Ectodermal cell (in vitro differentiated cells): ENCODE results near the gene MT1HL1.

Experiments used
- H3K27ac ChIP-seq: 2 replicates; pipeline ENCODE4 v1.7.0; 2013; ENCODE audit warnings: mild to moderate bottlenecking, low read depth, low read length; ENCODE audit not compliant: insufficient read depth, poor library complexity, severe bottlenecking
- H3K27me3 ChIP-seq: 2 replicates; pipeline ENCODE4 v1.7.0; 2013; ENCODE audit warnings: mild to moderate bottlenecking, low read length; ENCODE audit not compliant: insufficient read depth, control insufficient read depth, poor library complexity, severe bottlenecking
- H3K36me3 ChIP-seq: one replicate; pipeline ENCODE4 v1.7.0; 2013; ENCODE audit warnings: low read length; ENCODE audit not compliant: control insufficient read depth, insufficient read depth
- H3K4me1 ChIP-seq: one replicate; pipeline ENCODE4 v1.7.0; 2013; ENCODE audit warnings: low read length; ENCODE audit not compliant: control insufficient read depth, insufficient read depth
- H3K4me3 ChIP-seq: 2 replicates; pipeline ENCODE4 v1.7.0; 2013; ENCODE audit warnings: low read depth, low read length, control low read depth; ENCODE audit not compliant: insufficient read depth
- H3K9me3 ChIP-seq: 2 replicates; pipeline ENCODE4 v1.7.0; 2013; ENCODE audit warnings: mild to moderate bottlenecking, low read length, moderate library complexity; ENCODE audit not compliant: control insufficient read depth
- WGBS, 2 experiments: methylation state at CpG; one replicate each; pipeline ENCODE4 v1.1.7; 2013; ENCODE audit warnings: missing lambda C conversion rate in 2 of 2; 5-methylcytosine and 5-hydroxymethylcytosine counted together

MT1HL1 gene

DNA sequence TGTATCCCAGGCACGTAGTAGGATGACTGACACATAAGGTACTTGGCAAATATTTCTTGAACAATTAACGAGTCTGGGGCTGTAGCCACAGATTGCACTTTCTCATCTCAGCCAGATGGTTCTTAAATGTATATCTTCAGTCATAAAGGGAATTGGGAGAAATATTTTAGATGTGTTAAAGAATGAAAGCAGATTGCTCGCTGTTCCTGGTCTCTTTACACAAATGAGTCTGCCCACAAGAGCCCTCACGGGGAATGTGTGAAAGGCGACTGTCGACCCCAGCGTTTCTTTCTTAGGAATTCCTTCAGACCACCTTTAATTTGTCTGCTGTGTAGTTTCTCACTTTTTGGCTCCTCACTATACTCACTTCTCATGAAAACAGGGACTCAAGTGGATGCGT, 725 bp downstream of the MT1HL1 start:
- WGBS, 2 experiments = 87 to 91% methylated on average over 8 of the region's 8 CpGs
- Histone ChIP-seq H3K4me1 (no peaks in the 10 kb centered on the region), H3K27ac (no peak overlapping the region), H3K27me3 (no peaks in the 10 kb centered on the region), H3K4me3 (no peak overlapping the region), H3K9me3 (no peaks in the 10 kb centered on the region), H3K36me3 (no peaks in the 10 kb centered on the region)

DNA sequence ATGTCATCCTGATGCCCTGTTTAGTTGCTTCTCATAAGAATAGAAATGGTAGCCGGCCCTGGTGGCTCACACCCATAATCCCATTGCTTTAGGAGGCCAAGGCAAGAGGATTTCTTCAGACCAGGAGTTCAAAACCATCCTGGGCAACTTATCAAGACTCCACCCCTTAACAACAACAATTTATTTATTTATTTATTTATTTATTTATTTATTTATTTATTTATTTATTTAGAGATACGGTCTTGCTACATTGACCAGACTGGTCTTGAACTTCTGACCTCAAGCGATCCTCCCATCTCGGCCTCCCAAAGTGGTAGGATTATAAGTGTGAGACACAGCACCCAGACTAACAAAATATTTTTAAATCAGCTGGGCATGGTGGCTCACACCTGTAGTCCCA, 4.0 kb downstream of the MT1HL1 start:
- no peak overlapping the region for H3K27ac ChIP-seq
- 92 to 93% methylated on average over 4 of the region's 4 CpGs for WGBS, 2 experiments
- H3K9me3 ChIP-seq = no peaks in the 10 kb centered on the region
- no peaks in the 10 kb centered on the region for H3K36me3 ChIP-seq
- H3K4me1 ChIP-seq = no peaks in the 10 kb centered on the region
- H3K27me3 ChIP-seq = no peaks in the 10 kb centered on the region
- H3K4me3 ChIP-seq = no peak overlapping the region

DNA sequence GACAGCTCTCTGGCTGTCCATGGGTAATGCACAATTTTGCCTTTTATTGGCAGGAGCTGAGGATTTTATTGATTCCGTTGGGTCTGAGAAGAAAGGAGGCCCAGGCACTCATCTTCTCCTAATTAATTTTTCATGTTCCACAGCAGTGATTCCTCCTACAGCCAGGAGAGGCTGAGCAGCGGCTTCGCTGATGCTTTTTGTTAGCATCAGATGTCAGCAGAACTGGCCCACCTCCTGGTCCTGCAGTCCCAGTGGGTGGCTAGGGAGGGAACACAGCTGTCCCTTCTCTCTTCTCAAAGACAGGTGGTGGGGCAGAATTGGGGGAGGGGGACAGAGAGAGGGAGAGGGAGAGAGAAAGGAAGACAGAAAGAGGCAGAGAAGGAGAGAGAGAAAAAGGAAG, 5.7 kb downstream of the MT1HL1 start:
- Histone ChIP-seq H3K36me3 (no peaks in the 10 kb centered on the region), H3K9me3 (no peaks in the 10 kb centered on the region), H3K27ac (no peak overlapping the region), H3K4me3 (no peak overlapping the region), H3K27me3 (no peaks in the 10 kb centered on the region), H3K4me1 (no peaks in the 10 kb centered on the region)
- WGBS, 2 experiments = 70 to 74% methylated on average over 3 of the region's 3 CpGs

DNA sequence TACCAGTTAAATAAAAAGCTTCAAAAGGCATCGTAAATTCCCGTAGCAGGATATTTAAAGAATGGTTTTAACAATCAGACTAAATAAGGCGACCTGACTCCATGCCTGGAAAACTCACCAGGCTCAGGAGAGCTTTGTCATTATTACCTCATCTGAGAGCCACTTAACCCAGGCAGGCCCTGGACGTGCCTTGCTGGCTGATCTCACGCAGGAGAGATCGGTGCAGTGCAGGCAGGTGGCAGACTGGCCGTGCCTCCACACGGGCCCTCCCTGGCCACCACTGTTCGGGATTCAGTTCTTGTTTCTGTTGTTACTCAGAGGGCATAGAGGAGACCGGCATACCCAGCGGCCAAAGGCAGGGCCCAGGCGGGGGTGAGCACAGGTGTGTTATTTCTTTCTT, 6.4 kb downstream of the MT1HL1 start:
- Histone ChIP-seq H3K9me3 (no peaks in the 10 kb centered on the region), H3K36me3 (no peaks in the 10 kb centered on the region), H3K27me3 (no peaks in the 10 kb centered on the region), H3K4me3 (no peak overlapping the region), H3K27ac (no peak overlapping the region), H3K4me1 (no peaks in the 10 kb centered on the region)
- 66 to 73% methylated on average over 12 of the region's 12 CpGs for WGBS, 2 experiments

DNA sequence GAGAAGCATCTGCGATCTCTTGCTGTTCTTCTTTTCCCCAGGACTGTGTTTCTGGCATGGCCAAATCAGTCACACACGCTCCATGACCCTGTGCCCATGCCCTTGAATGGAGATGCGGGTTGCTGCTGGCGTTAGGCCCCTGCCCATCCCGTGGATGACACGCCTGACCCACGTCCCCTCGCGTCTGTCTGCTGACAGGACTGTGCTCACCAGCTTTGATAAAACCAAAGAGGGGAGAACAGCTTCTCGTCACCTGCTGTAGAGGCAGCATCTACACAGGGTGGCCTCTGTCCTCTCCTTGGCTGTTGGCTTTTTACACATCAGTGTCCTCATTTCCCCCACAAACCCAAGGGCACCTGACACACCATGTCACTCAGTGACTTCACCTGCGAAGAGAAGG, 6.9 kb downstream of the MT1HL1 start:
- Histone ChIP-seq H3K9me3 (no peaks in the 10 kb centered on the region), H3K4me1 (no peaks in the 10 kb centered on the region), H3K36me3 (no peaks in the 10 kb centered on the region), H3K27me3 (no peaks in the 10 kb centered on the region), H3K4me3 (no peak overlapping the region), H3K27ac (no peak overlapping the region)
- WGBS, 2 experiments = 95 to 96% methylated on average over 11 of the region's 11 CpGs

DNA sequence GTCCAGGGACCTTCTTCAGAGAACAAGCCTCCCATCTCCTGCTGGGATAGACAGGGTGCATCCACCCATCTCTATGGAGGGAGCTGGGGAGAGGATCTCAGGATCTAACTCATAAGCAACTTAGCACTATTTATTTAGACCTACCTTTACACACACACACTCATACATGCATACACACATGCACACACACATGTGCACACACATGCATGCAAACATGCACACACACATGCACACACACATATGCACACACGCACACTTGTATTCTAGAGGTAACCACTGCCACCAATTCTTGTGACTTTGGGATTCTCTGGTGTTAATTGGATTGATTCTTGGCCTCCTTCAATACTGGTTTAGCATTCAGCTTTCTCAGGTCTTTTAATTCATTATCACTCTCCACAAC, 9.8 kb downstream of the MT1HL1 start:
- no peak overlapping the region for H3K27ac ChIP-seq
- H3K4me3 ChIP-seq = no peak overlapping the region
- no peaks in the 10 kb centered on the region for H3K9me3 ChIP-seq
- WGBS, 2 experiments = 95 to 100% methylated on average over 1 of the region's 1 CpG
- no peaks in the 10 kb centered on the region for H3K36me3 ChIP-seq
- no peaks in the 10 kb centered on the region for H3K4me1 ChIP-seq
- no peaks in the 10 kb centered on the region for H3K27me3 ChIP-seq

DNA sequence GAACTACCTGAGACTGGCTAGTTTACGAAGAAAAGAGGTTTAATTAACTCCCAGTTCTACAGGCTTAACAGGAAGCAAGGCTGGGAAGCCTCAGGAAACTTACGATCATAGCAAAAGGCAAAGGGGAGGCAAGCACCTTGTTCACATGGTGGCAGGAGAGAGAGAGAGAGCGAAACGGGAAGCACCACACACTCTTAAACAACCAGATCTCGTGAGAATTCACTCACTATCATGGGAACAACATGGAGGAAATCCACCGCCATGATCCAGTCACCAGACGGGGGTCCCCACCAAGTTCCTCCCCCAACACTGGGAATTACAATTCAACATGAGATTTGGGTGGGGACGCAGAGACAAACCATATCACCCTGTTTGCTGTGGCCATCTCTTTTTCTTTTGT, 11.8 kb downstream of the MT1HL1 start:
- Histone ChIP-seq H3K27me3 (no peaks in the 10 kb centered on the region), H3K27ac (no peak overlapping the region), H3K4me1 (no peaks in the 10 kb centered on the region), H3K9me3 (no peaks in the 10 kb centered on the region), H3K36me3 (no peaks in the 10 kb centered on the region), H3K4me3 (no peak overlapping the region)
- 86 to 88% methylated on average over 5 to 8 of the region's 8 CpGs for WGBS, 2 experiments

DNA sequence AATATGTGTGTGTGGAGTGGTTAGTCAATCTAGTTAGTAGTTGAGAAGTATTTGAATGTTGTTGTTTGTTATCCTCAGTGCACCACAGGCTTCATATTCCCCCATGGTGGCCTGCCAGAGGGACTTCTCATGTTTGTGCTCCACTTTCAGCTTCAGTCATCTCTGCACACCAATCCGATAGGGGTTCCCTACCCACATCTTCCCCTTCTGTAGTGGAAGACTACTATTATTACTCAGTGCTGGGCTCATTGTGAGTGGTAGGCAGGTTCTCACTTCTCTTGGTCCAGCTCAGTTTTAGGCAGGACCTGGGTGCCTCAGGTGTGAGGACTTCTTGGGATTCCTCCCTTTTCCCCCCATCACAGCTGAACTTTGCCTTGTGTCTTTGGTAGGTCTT, 14.2 kb downstream of the MT1HL1 start:
- 0% methylated on average over 1 of the region's 1 CpG; no CpG with 5 or more reads in 1 of the 2 experiments for WGBS, 2 experiments
- Histone ChIP-seq H3K9me3 (no peaks in the 10 kb centered on the region), H3K4me3 (no peak overlapping the region), H3K27ac (no peak overlapping the region), H3K4me1 (no peaks in the 10 kb centered on the region), H3K27me3 (no peaks in the 10 kb centered on the region), H3K36me3 (no peaks in the 10 kb centered on the region)

DNA sequence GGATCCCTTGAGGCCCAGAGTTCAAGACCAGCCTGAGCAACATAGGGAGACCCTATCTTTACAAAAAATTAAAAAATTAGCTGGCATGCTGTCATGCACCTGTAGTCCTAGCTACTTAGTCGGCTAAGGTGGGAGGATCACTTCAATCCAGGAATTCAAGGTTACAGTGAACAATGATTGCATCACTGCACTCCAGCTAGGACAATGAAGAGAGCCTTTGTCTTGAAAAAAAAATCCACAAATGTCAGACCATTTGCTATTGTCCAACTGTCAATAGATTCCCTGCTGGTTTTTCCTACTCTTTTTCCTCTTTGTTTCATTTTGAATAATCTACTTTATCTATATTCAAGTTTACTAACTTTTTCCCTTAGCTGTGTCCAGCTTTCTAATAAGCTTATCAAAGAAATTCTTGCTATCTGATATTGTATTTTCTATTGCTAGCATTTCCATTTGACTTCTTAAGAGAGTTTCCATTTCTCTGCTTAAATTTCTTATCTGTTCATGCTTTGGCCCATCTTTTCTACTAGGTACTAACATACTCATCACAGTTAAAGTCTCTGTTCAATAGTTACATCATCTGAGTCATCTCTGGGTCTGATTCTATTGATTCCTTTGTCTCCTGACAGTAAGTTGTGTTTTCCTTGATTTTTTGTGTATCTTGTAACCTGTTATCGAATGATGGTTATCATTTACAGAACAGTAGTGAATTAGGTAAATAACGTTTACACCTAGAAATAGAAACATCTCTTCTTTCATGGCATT, 14.8 kb downstream of the MT1HL1 start:
- Histone ChIP-seq H3K4me3 (no peak overlapping the region), H3K27me3 (no peaks in the 10 kb centered on the region), H3K9me3 (no peaks in the 10 kb centered on the region), H3K27ac (no peak overlapping the region), H3K36me3 (no peaks in the 10 kb centered on the region), H3K4me1 (no peaks in the 10 kb centered on the region)
- WGBS, 2 experiments = 96% methylated on average over 2 to 3 of the region's 3 CpGs

DNA sequence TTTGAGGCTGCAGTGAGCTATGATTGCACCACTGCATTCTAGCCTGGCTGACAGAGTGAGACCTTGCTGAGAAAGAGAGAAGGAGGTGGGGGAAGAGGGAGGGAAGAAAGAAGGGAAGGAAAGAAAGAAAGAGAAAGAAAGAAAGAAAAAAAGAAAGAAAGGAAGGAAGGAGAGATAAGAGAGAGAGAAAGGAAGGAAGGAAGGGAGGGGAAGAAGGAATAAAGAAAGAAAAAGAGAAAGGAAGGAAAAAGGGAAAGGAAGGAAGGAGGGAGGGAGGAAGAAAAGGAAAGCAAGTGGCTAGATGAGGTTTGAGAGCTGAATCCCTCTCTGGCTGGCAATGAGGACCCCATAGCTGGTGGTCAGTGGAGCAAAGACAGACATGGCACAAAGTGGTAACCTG, 20.4 kb downstream of the MT1HL1 start:
- no peak overlapping the region for H3K27ac ChIP-seq

DNA sequence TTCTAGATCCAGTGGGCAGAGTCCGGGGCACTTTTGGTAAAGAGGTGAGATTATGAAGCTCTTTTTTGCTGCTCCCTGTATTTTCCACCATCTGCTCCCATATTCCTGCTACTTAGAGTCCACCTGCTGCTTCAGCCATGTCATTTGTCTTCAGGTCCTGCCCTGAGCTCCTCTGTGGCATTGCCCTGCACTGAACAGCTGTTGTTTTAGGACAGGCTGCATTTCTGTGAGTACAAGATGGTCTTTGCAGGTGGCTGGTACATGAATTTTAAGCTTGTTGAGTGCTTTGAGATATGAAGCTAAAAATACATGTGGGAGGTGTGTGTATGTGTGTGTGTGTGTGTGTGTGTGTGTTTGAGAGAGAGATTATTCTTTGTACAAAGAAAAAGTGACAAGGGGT, 21.9 kb downstream of the MT1HL1 start:
- no peak overlapping the region for H3K4me3 ChIP-seq
- 70 to 92% methylated on average over 1 of the region's 1 CpG for WGBS, 2 experiments
- H3K27ac ChIP-seq = no peak overlapping the region
- no peaks in the 10 kb centered on the region for H3K4me1 ChIP-seq
- H3K27me3 ChIP-seq = no peaks in the 10 kb centered on the region
- H3K9me3 ChIP-seq = no peaks in the 10 kb centered on the region
- H3K36me3 ChIP-seq = no peaks in the 10 kb centered on the region

More for the DNA sequence above, 20.4 kb downstream of the MT1HL1 start:
- Histone ChIP-seq H3K27me3 (no peaks in the 10 kb centered on the region), H3K4me3 (no peak overlapping the region), H3K9me3 (no peaks in the 10 kb centered on the region), H3K4me1 (no peaks in the 10 kb centered on the region), H3K36me3 (no peaks in the 10 kb centered on the region)
